SKM-1 treated with dmso at 0.1 percent for 144 hours (cell line): ENCODE measurements around the gene BMP5.

Experiments used
- DNase-seq: peaks from one replicate; lab custom pipeline; 2025; ENCODE audit not compliant: unreplicated experiment; lab: John Stamatoyannopoulos, UW

The BMP5 gene

DNA sequence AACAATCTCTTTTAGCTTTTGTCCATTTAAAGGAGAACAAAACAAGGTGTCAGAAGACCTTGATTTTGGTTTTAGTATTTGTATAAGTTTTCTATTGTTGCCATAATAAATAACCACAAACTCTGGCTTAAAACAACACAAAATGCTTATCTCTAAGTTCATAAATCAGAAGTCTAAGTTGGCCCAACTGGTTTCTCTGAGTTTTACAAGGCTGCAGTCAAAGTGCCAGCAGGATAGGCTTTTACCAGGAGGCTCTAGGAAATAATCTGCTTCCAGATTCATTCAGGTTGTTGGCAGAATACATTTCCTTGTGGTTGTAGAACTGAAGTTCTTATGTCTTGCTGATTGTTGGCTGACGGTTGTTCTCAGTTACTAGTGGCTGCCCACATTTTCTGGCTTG, 149.2 kb downstream of the BMP5 start:
- DNase-seq, result no peak

DNA sequence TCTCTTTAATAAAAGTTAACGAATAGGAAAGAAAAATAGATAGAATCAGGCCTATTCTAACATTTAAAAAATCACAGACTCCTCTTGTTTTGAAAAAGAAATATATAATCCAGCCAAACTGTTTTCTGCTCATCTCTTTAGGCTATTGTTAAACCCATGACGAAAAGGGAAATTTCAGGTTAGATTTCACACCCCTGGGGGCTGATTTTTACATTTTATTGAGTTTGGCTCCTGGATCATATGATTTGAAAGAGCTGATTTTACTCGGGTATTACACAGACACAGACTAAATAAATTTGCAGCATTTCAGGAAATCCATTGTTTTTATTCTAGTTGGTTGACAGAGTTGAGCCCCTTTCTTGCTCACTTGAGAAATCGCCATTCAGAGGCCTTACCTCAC, 160.6 kb downstream of the BMP5 start:
- no peak for DNase-seq

DNA sequence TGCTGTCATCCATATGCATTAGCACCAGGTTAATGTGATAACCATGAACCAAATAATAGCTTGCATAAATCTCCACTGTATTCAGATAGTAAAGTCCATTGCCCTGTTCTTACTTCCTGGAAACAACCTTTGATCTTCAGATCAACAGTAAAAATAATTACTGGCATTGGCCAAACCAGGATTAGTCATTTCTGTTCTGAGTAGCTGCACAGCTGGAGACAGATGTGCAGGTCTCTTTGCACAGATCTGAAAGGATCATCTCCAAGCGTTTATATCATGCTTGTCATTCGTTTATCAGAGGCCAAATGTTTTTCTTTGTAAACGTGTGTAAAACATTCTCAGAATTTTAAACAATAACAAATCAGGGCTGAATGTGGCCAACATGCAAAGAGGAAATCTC, 162.0 kb downstream of the BMP5 start:
- no peak for DNase-seq

DNA sequence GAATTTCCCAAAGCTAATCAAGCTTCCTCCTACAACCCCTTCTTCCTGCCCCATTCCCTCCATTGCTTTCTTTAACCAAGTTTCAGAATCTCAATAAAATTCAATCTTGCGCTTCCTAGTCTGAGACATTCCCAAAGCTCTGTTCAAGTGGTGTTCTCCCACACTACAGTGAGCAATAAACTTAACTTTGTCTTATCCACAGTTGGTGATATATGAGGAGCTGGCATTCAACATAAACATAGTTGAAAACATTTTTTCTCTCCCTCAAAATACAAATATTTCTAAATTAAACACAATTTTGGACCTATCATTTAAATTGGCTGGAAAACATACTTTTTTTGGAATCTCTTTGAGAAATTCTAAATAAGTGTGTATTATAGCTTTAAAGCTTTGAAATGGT, 166.7 kb downstream of the BMP5 start:
- DNase-seq, result no peak

DNA sequence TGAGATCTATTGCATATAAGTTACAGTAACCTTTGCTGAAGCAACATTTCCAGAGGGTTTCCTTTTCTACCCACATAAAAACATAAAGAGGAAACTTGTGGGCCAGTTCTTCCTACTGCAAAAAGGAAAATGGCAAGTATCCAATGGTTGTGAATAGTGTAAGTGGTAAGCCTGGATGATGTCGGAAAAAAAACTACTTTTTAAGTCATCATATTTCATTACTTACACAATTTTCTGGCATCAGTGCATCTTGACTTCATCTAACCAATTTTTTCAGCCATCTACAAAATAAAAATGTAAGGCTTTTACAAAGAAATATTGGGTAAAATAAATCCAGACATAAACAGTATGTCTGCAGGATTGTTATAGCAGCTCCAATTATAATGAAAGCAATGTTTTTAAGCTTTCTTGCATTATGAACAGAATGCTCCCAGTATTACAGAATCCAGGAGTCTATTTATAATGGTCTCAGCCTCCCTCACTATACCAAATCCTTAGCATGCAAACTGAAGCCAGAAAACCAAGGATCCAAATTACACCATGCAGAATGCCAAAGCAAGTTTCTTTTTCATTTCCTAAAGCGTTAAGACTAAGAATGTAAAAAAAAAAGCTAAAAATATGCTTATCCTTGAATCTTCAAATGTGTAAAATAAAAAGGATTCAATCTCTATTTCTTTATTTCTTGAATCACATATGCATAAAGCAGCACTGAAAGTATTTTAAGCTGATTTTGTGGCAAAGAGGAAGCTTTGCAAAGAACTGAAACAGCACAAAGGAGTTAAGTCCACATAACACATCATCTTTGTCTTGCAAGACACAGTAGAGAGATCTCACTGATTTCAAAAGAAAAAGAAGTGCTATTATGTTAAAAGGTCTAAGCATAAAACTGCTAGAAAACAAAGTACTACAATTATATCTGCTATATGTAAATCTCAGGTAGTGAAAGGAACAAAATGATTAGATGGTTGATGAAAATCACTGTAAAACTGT, 169.6 kb downstream of the BMP5 start:
- DNase-seq, result no peak

DNA sequence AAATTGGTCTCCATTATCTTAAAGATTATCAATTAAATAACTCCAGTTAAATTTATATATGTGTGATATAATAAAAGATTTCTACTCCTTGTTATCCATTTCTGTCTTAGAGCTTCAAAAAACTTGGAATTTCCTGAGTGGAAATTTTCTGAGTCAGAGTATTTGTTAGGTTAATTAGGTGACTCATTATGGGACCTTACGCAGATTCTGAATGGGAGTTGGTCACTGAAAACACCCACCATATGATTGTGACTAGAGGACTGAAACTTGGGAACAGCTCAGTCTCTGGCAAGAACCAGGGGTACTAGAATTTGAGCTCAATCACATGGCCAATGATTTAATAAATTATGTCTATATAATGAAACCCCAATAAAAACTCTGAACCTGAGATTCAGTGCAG, 171.0 kb downstream of the BMP5 start:
- DNase-seq, result no peak
